Measurements from ENCODE around the gene MBNL2. TPM values are rescaled to one million over a fixed set of nuclear protein-coding genes. Genes with fewer than 3 reads are reported as not detected.

MBNL2 gene
- total RNA-seq, 1 experiment from 2014 or later = 62.8 TPM

GRCh38 chr13:97411984-97412383, 189.9 kb downstream of the MBNL2 start:
- peaks cover 4% of the 10 kb centered on the region for H3K27me3 ChIP-seq (replicated peaks)
- H3K4me1 ChIP-seq (replicated peaks) = no peaks in the 10 kb centered on the region
- no peak for DNase-seq (ENCODE audit: low read depth in 1 of 2, low spot score in 2 of 2)
- no peak overlapping the region for H3K4me3 ChIP-seq
- H3K36me3 ChIP-seq = no peaks in the 10 kb centered on the region
- H3K9me3 ChIP-seq (replicated peaks) = no peaks in the 10 kb centered on the region
- no peak overlapping the region for H3K27ac ChIP-seq

GRCh38 chr13:97413694-97414093, 191.6 kb downstream of the MBNL2 start:
- no peak overlapping the region for H3K4me3 ChIP-seq
- no peak for DNase-seq (ENCODE audit: low read depth in 1 of 2, low spot score in 2 of 2)
- peaks cover 4% of the 10 kb centered on the region for H3K27me3 ChIP-seq (replicated peaks)
- H3K27ac ChIP-seq = no peak overlapping the region
- H3K9me3 ChIP-seq (replicated peaks) = no peaks in the 10 kb centered on the region
- H3K36me3 ChIP-seq = no peaks in the 10 kb centered on the region
- H3K4me1 ChIP-seq (replicated peaks) = no peaks in the 10 kb centered on the region

- Histone ChIP-seq H3K27ac (no peak overlapping the region), H3K4me1 (replicated peaks) (no peaks in the 10 kb centered on the region), H3K4me3 (no peak overlapping the region), H3K27me3 (replicated peaks) (no peaks in the 10 kb centered on the region; the same call in none of the 2 replicates), H3K36me3 (no peaks in the 10 kb centered on the region), H3K9me3 (replicated peaks) (no peaks in the 10 kb centered on the region)
- no peak for DNase-seq (ENCODE audit: low read depth in 1 of 2, low spot score in 2 of 2)
Observed at GRCh38 chr13:97414392-97414791, 192.3 kb downstream of the MBNL2 start.

- no peaks in the 10 kb centered on the region for H3K4me1 ChIP-seq (replicated peaks)
- no peak overlapping the region for H3K4me3 ChIP-seq
- H3K27me3 ChIP-seq (replicated peaks) = no peaks in the 10 kb centered on the region; the same call in none of the 2 replicates
- no peaks in the 10 kb centered on the region for H3K9me3 ChIP-seq (replicated peaks)
- H3K27ac ChIP-seq = no peak overlapping the region
- DNase-seq (ENCODE audit: low read depth in 1 of 2, low spot score in 2 of 2) = no peak
- no peaks in the 10 kb centered on the region for H3K36me3 ChIP-seq
Observed at GRCh38 chr13:97417698-97418097, 195.6 kb downstream of the MBNL2 start.

GRCh38 chr13:97422118-97423054, 200.3 kb downstream of the MBNL2 start:
- DNase-seq (ENCODE audit: low read depth in 1 of 2, low spot score in 2 of 2) = no peak
- H3K27ac ChIP-seq = no peak overlapping the region
- H3K4me3 ChIP-seq = no peak overlapping the region

GRCh38 chr13:97423300-97424045, 201.3 kb downstream of the MBNL2 start:
- no peak for DNase-seq (ENCODE audit: low read depth in 1 of 2, low spot score in 2 of 2)

More at GRCh38 chr13:97422118-97423054, 200.3 kb downstream of the MBNL2 start:
- no peaks in the 10 kb centered on the region for H3K36me3 ChIP-seq
- no peaks in the 10 kb centered on the region for H3K27me3 ChIP-seq (replicated peaks)
- no peaks in the 10 kb centered on the region for H3K4me1 ChIP-seq (replicated peaks)
- H3K9me3 ChIP-seq (replicated peaks) = no peaks in the 10 kb centered on the region

GRCh38 chr13:97425590-97425989, 203.5 kb downstream of the MBNL2 start:
- Histone ChIP-seq H3K27me3 (replicated peaks) (no peaks in the 10 kb centered on the region; the same call in 1 of the 2 replicates), H3K4me3 (no peak overlapping the region), H3K27ac (no peak overlapping the region), H3K36me3 (no peaks in the 10 kb centered on the region), H3K9me3 (replicated peaks) (no peaks in the 10 kb centered on the region), H3K4me1 (replicated peaks) (no peaks in the 10 kb centered on the region)
- DNase-seq (ENCODE audit: low read depth in 1 of 2, low spot score in 2 of 2) = no peak

More at GRCh38 chr13:97423300-97424045, 201.3 kb downstream of the MBNL2 start:
- Histone ChIP-seq H3K9me3 (replicated peaks) (no peaks in the 10 kb centered on the region), H3K4me3 (no peak overlapping the region), H3K4me1 (replicated peaks) (no peaks in the 10 kb centered on the region), H3K27me3 (replicated peaks) (no peaks in the 10 kb centered on the region; the same call in 1 of the 2 replicates), H3K36me3 (no peaks in the 10 kb centered on the region), H3K27ac (no peak overlapping the region)

- Histone ChIP-seq H3K27me3 (replicated peaks) (no peaks in the 10 kb centered on the region; the same call in 1 of the 2 replicates), H3K4me3 (no peak overlapping the region), H3K27ac (no peak overlapping the region), H3K4me1 (replicated peaks) (no peaks in the 10 kb centered on the region), H3K36me3 (no peaks in the 10 kb centered on the region), H3K9me3 (replicated peaks) (no peaks in the 10 kb centered on the region)
- DNase-seq (ENCODE audit: low read depth in 1 of 2, low spot score in 2 of 2) = no peak
Observed at GRCh38 chr13:97426695-97427094, 204.6 kb downstream of the MBNL2 start.

GRCh38 chr13:97429681-97430081, 207.5 kb downstream of the MBNL2 start:
- peaks cover 3% of the 10 kb centered on the region for H3K36me3 ChIP-seq
- no peaks in the 10 kb centered on the region for H3K9me3 ChIP-seq (replicated peaks)
- peaks cover 7% of the 10 kb centered on the region for H3K4me1 ChIP-seq (replicated peaks)
- DNase-seq (ENCODE audit: low read depth in 1 of 2, low spot score in 2 of 2) = no peak
- no peaks in the 10 kb centered on the region; the same call in 1 of the 2 replicates for H3K27me3 ChIP-seq (replicated peaks)
- H3K27ac ChIP-seq = no peak overlapping the region
- H3K4me3 ChIP-seq = no peak overlapping the region

GRCh38 chr13:97430296-97430695, 208.2 kb downstream of the MBNL2 start:
- H3K27me3 ChIP-seq (replicated peaks) = no peaks in the 10 kb centered on the region; the same call in 1 of the 2 replicates
- DNase-seq (ENCODE audit: low read depth in 1 of 2, low spot score in 2 of 2) = no peak
- peaks cover 3% of the 10 kb centered on the region for H3K36me3 ChIP-seq
- H3K4me3 ChIP-seq = no peak overlapping the region
- H3K27ac ChIP-seq = no peak overlapping the region
- no peaks in the 10 kb centered on the region for H3K9me3 ChIP-seq (replicated peaks)
- peaks cover 7% of the 10 kb centered on the region for H3K4me1 ChIP-seq (replicated peaks)

- no peak overlapping the region for H3K4me3 ChIP-seq
- no peak for DNase-seq (ENCODE audit: low read depth in 1 of 2, low spot score in 2 of 2)
- H3K36me3 ChIP-seq = peaks cover 8% of the 10 kb centered on the region
- H3K27ac ChIP-seq = no peak overlapping the region
- no peaks in the 10 kb centered on the region; the same call in 1 of the 2 replicates for H3K27me3 ChIP-seq (replicated peaks)
- no peaks in the 10 kb centered on the region for H3K9me3 ChIP-seq (replicated peaks)
- peaks cover 14% of the 10 kb centered on the region for H3K4me1 ChIP-seq (replicated peaks)
Observed at GRCh38 chr13:97431171-97431764, 209.1 kb downstream of the MBNL2 start.

GRCh38 chr13:97432232-97432916, 210.2 kb downstream of the MBNL2 start:
- H3K4me3 ChIP-seq = peak overlapping the region; percentile 77
- H3K27ac ChIP-seq = peak overlapping the region; percentile 16; the same call in 1 of the 2 replicates
- H3K36me3 ChIP-seq = peaks cover 14% of the 10 kb centered on the region
- no peaks in the 10 kb centered on the region for H3K9me3 ChIP-seq (replicated peaks)
- H3K4me1 ChIP-seq (replicated peaks) = peaks cover 17% of the 10 kb centered on the region
- H3K27me3 ChIP-seq (replicated peaks) = no peaks in the 10 kb centered on the region; the same call in 1 of the 2 replicates
- DNase-seq (ENCODE audit: low read depth in 1 of 2, low spot score in 2 of 2) = no peak
